ENCODE data around the gene RIT1. TPM values are rescaled to one million over a fixed set of nuclear protein-coding genes. Genes with fewer than 3 reads are reported as not detected.

The RIT1 gene
- total RNA-seq, 1 experiment from 2014 or later: 26.4 TPM

- H4K91ac ChIP-seq (ENCODE audit: insufficient read length, low read depth, low read length): no peak overlapping the region
- H3K27ac ChIP-seq (ENCODE audit: insufficient read length, low read depth, low read length): no peak overlapping the region
- DNase-seq: no peak
- no peak overlapping the region for H4K8ac ChIP-seq (replicated peaks; ENCODE audit: insufficient read length, low read depth, low read length)
- no peaks in the 10 kb centered on the region for H3K9me3 ChIP-seq (ENCODE audit: control insufficient read depth, low read depth, low read length)
- no CpG with 5 or more reads among the region's 5 CpGs for WGBS (ENCODE audit: extremely low coverage, insufficient read length, low lambda C conversion rate)
- Mint-ChIP-seq H3K4me3 (peak overlapping the region in 1 of 2 experiments; percentile 65; a peak in 4 of 5 replicates), H3K27ac (0 out of 7 replicates have a peak overlapping the region, but pooled peaks of 1 of the 3 experiments have one; percentile 36), H3K27me3 (ENCODE audit: low read depth) (no peaks in the 10 kb centered on the region), H3K9me3 (no peaks in the 10 kb centered on the region), H3K36me3 (ENCODE audit: insufficient read depth in 1 of 3, low read depth in 3 of 3) (peaks cover 32 to 44% (median 36%) of the 10 kb centered on the region in 3 experiments), H3K4me1 (peaks cover 17 to 21% of the 10 kb centered on the region in 2 experiments)
- H3K79me2 ChIP-seq (ENCODE audit: insufficient read depth, low read length): peaks cover 19% of the 10 kb centered on the region; the same call in 1 of the 2 replicates
- TF ChIP-seq CTCF (conservative IDR thresholded peaks at IDR 0.05): no peak
- no peak overlapping the region for H3T11ph ChIP-seq (ENCODE audit: low read length)
- H3K23ac ChIP-seq (ENCODE audit: insufficient read length, low read depth, low read length): no peak overlapping the region
- no peak overlapping the region for H3K56ac ChIP-seq (ENCODE audit: insufficient read length, low read depth, low read length)
- no peak overlapping the region for H3K14ac ChIP-seq (ENCODE audit: insufficient read depth, low read length)
- no peak overlapping the region for H3K9ac ChIP-seq (ENCODE audit: extremely low read depth, insufficient read length, low read length)
- H3K79me1 ChIP-seq (ENCODE audit: insufficient read depth, low read depth, low read length, poor library complexity, severe bottlenecking): peaks cover 9% of the 10 kb centered on the region
- H3K4me1 ChIP-seq (ENCODE audit: insufficient read depth, low read length): no peaks in the 10 kb centered on the region; the same call in 1 of the 2 replicates
- no peak overlapping the region for H2BK5ac ChIP-seq (ENCODE audit: insufficient read length, low read length)
- no peak overlapping the region for H3K18ac ChIP-seq (ENCODE audit: insufficient read length, low read depth, low read length)
- no peak overlapping the region for H2BK15ac ChIP-seq (ENCODE audit: low read depth, low read length)
- H3K4me2 ChIP-seq (ENCODE audit: insufficient read depth, insufficient read length, low read length): no peak overlapping the region
- H3K27me3 ChIP-seq (ENCODE audit: insufficient read depth, low read length): no peaks in the 10 kb centered on the region
- H2BK12ac ChIP-seq (ENCODE audit: insufficient read length, low read depth, low read length): no peak overlapping the region
- H2AFZ ChIP-seq (ENCODE audit: low read length): no peak overlapping the region
- H2AK5ac ChIP-seq (ENCODE audit: insufficient read length, low read length): no peak overlapping the region
- H4K5ac ChIP-seq (ENCODE audit: insufficient read length, low read depth, low read length): no peak overlapping the region
- no peak overlapping the region for H2BK20ac ChIP-seq (ENCODE audit: low read depth, low read length, poor library complexity, severe bottlenecking)
- peaks cover 6% of the 10 kb centered on the region for H3K23me2 ChIP-seq (ENCODE audit: insufficient read length, low read depth, low read length, poor library complexity, severe bottlenecking)
- no peak overlapping the region for H2BK120ac ChIP-seq (ENCODE audit: low read depth, low read length, poor library complexity, severe bottlenecking)
- H3K4ac ChIP-seq (ENCODE audit: low read depth, low read length): no peak overlapping the region
- H4K20me1 ChIP-seq (ENCODE audit: control insufficient read depth, insufficient read depth, insufficient read length): no peaks in the 10 kb centered on the region
Observed at GRCh38 chr1:155932487-155932886, 21.3 kb upstream of the RIT1 start.
